Keratinocyte (primary cell): ENCODE results near the gene FCER1G. TPM values are rescaled to one million over a fixed set of nuclear protein-coding genes. Genes with fewer than 3 reads are reported as not detected.

Source experiments
- DNase-seq: peaks from one replicate; pipeline ENCODE4 v3.0.0-alpha.2; 2011; ENCODE audit warnings: low read depth, missing footprints, low spot score
- FAIRE-seq: peaks from 2 replicates; lab custom pipeline; 2011; peaks lifted over from hg19 to GRCh38; lab: Jason Lieb, UNC
- H2AFZ ChIP-seq: 2 replicates; pipeline ENCODE4 v1.6.0; 2012; ENCODE audit warnings: low read length, control low read depth, inconsistent platforms; ENCODE audit not compliant: control insufficient read depth
- H3K27ac ChIP-seq: 2 replicates; pipeline ENCODE4 v1.5.1; 2011; ENCODE audit warnings: low read length; ENCODE audit not compliant: control insufficient read depth, insufficient read depth
- H3K27me3 ChIP-seq: 3 replicates; pipeline ENCODE4 v1.6.0; 2011; ENCODE audit warnings: low read length; ENCODE audit not compliant: control insufficient read depth, insufficient read depth; ENCODE audit errors: extremely low read depth
- H3K36me3 ChIP-seq, 2 experiments: 2 replicates in 1 of 2; 3 replicates in 1 of 2; pipeline ENCODE4 v1.5.1; 2011; ENCODE audit warnings: low read length in 2 of 2, mild to moderate bottlenecking in 1 of 2; ENCODE audit not compliant: control insufficient read depth in 2 of 2, insufficient read depth in 2 of 2; ENCODE audit errors: extremely low read depth in 1 of 2
- H3K4me1 ChIP-seq: 3 replicates; pipeline ENCODE4 v1.5.1; 2011; ENCODE audit warnings: low read length; ENCODE audit not compliant: control insufficient read depth, insufficient read depth; ENCODE audit errors: extremely low read depth
- H3K4me2 ChIP-seq: 3 replicates; pipeline ENCODE4 v1.6.0; 2011; ENCODE audit warnings: low read depth, low read length; ENCODE audit not compliant: control insufficient read depth, insufficient read depth; ENCODE audit errors: extremely low read depth
- H3K4me3 ChIP-seq, 3 experiments: fragments of 200-600 bp in 1 of 3; sonication (generic) in 1 of 3; 2 replicates in 2 of 3; 3 replicates in 1 of 3; pipeline ENCODE4 v1.5.1; 2011 to 2016; ENCODE audit warnings: low read length in 3 of 3, mild to moderate bottlenecking in 3 of 3, control low read depth in 2 of 3, inconsistent platforms in 1 of 3, low read depth in 1 of 3, mixed read lengths in 1 of 3, mixed run types in 1 of 3, moderate library complexity in 1 of 3; ENCODE audit not compliant: control insufficient read depth in 2 of 3, insufficient read depth in 2 of 3; ENCODE audit errors: extremely low read depth in 1 of 3
- H3K79me2 ChIP-seq: 2 replicates; pipeline ENCODE4 v1.6.0; 2012; ENCODE audit warnings: low read length; ENCODE audit not compliant: control insufficient read depth, insufficient read depth
- H3K9ac ChIP-seq: 3 replicates; pipeline ENCODE4 v1.6.0; 2011; ENCODE audit warnings: low read length; ENCODE audit not compliant: control insufficient read depth, insufficient read depth; ENCODE audit errors: extremely low read depth
- H3K9me1 ChIP-seq: 3 replicates; pipeline ENCODE4 v1.6.0; 2011; ENCODE audit warnings: low read length; ENCODE audit not compliant: control insufficient read depth, insufficient read depth; ENCODE audit errors: extremely low read depth
- H3K9me3 ChIP-seq: 2 replicates; pipeline ENCODE4 v1.5.1; 2012; ENCODE audit warnings: low read depth, low read length; ENCODE audit not compliant: control insufficient read depth
- H4K20me1 ChIP-seq: 3 replicates; pipeline ENCODE4 v1.6.0; 2011; ENCODE audit warnings: low read length; ENCODE audit not compliant: control insufficient read depth, insufficient read depth; ENCODE audit errors: extremely low read depth
- EZH2 ChIP-seq: IDR thresholded peaks from one replicate; pipeline ENCODE4 v1.6.1; 2012; ENCODE audit warnings: inconsistent platforms, mild to moderate bottlenecking, low read length, moderate library complexity
- dilution Hi-C: fragments of 300-500 bp; cut with MboI; formaldehyde crosslinking; loops from one replicate; pipeline ENCODE4 v1.7.0; 2020; ENCODE audit warnings: low sequenced_read_pairs; ENCODE audit not compliant: extremely low pct_ligation_motif_present
- polyA plus RNA-seq, 5 experiments: library from polyadenylated mRNA; depleted of rRNA in 3 of 5; stranded (reverse) in 3 of 5; stranded (forward) in 1 of 5; unstranded in 1 of 5; fragments of >200 nt; gene quantifications; 1 replicate in 1 of 5; 2 replicates in 3 of 5; 3 replicates in 1 of 5; pipeline versions ENCODE4 v1.2.1 to v1.2.3, GENCODE V29; 2011 to 2012; ENCODE audit warnings: missing spikeins in 2 of 5, low read depth in 1 of 5, low replicate concordance in 1 of 5
- TF ChIP-seq, protein P1 (sequence below), 3 experiments: IDR thresholded peaks in 1 of 3; conservative IDR thresholded peaks in 1 of 3; optimal IDR thresholded peaks in 1 of 3; 2 replicates in 2 of 3; 3 replicates in 1 of 3; pipeline versions ENCODE3 to v1.5.1; 2011; ENCODE audit warnings: low read length in 3 of 3, mild to moderate bottlenecking in 3 of 3, moderate library complexity in 2 of 3, control low read depth in 1 of 3, inconsistent platforms in 1 of 3; ENCODE audit not compliant: insufficient read depth in 2 of 3; ENCODE audit errors: extremely low read depth in 1 of 3

The FCER1G gene
- polyA plus RNA-seq, 1 donor (not counting 4 experiments of a cell fraction or from before 2014, with no cell fraction given), result 1.2 TPM

DNA sequence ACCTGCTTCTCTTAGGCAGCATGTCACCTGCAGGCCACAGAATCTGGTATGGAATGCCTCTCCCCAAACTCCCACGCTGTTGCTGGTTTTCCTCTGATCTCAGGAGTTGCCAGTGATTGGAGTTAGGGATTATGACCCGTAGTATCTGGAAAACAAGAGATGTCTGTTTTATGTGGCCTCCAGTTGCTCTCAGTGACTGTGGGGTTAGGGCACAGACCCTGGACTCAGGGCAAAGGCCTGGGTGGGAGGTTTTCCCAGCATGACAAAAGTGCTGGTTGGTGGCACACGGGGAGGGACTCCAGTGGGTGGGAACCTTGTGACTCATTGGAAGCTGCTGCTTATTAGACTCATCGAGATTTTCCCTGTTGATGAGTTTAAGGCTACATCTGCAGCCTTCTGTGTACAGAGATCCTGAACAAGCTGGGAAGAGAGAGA is 23.0 kb downstream of the FCER1G start, which contains the start of gene NR1I3:
Gene NR1I3, minus strand, starts transcription at position 165 of the 435 bp plus-strand sequence. CDS start 1,638 bp downstream, outside the sequence.
- no peak within 1 kb of the TSS for H3K4me3 ChIP-seq
- H3K27me3 ChIP-seq, result no peaks in the 10 kb centered on the region
- H4K20me1 ChIP-seq, result no peaks in the 10 kb centered on the region
- no peaks in the 10 kb centered on the region for H3K79me2 ChIP-seq
- H3K4me1 ChIP-seq, result no peaks in the 10 kb centered on the region
- H3K36me3 ChIP-seq, result no peaks in the 10 kb centered on the region
- H3K9ac ChIP-seq, result no peak within 1 kb of the TSS
- no peak within 1 kb of the TSS for H2AFZ ChIP-seq
- DNase-seq (no peak), FAIRE-seq (peak; percentile 85)
- H3K4me2 ChIP-seq, result no peak within 1 kb of the TSS
- TF ChIP-seq, protein P1, sequence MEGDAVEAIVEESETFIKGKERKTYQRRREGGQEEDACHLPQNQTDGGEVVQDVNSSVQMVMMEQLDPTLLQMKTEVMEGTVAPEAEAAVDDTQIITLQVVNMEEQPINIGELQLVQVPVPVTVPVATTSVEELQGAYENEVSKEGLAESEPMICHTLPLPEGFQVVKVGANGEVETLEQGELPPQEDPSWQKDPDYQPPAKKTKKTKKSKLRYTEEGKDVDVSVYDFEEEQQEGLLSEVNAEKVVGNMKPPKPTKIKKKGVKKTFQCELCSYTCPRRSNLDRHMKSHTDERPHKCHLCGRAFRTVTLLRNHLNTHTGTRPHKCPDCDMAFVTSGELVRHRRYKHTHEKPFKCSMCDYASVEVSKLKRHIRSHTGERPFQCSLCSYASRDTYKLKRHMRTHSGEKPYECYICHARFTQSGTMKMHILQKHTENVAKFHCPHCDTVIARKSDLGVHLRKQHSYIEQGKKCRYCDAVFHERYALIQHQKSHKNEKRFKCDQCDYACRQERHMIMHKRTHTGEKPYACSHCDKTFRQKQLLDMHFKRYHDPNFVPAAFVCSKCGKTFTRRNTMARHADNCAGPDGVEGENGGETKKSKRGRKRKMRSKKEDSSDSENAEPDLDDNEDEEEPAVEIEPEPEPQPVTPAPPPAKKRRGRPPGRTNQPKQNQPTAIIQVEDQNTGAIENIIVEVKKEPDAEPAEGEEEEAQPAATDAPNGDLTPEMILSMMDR (optimal IDR thresholded peaks at IDR 0.05 in 1 of 3, IDR thresholded peaks at IDR 0.05 in 1 of 3, conservative IDR thresholded peaks at IDR 0.05 in 1 of 3; ENCODE audit: extremely low read depth in 1 of 3, insufficient read depth in 2 of 3, low read length in 3 of 3), result no peak
- no peak for TF ChIP-seq EZH2
- H3K9me3 ChIP-seq, result no peaks in the 10 kb centered on the region
- no peak within 1 kb of the TSS for H3K27ac ChIP-seq
- H3K9me1 ChIP-seq, result no peaks in the 10 kb centered on the region
- dilution Hi-C loops, result no loop called here

DNA sequence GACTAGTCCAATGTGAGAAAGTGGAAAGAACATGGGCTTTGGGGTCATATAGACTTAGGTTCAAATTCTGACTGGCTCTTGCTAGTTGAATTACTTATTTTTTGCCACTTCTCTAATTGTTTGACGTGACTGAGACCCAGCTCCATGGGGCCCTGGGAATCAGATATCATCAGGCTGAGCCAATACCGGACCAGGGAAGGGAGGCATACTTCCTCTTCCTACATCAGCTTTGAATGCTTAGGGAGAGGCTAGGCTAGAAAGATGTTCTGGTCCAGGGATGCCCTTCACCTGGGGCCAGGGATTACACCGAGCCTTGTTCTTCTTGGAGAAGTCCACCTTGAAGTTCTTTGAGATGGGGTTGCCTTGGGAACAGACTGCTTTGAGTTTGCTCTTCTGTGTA is 26.6 kb downstream of the FCER1G start:
- H3K27me3 ChIP-seq, result no peaks in the 10 kb centered on the region

More for the DNA sequence above, 26.6 kb downstream of the FCER1G start:
- no peak overlapping the region for H3K27ac ChIP-seq
- no peaks in the 10 kb centered on the region for H3K36me3 ChIP-seq
- H3K9ac ChIP-seq, result no peak overlapping the region
- H3K4me1 ChIP-seq, result peaks cover 7% of the 10 kb centered on the region
- H3K4me3 ChIP-seq, result no peak overlapping the region
- no peak for TF ChIP-seq EZH2
- TF ChIP-seq, protein P1 (optimal IDR thresholded peaks at IDR 0.05 in 1 of 3, IDR thresholded peaks at IDR 0.05 in 1 of 3, conservative IDR thresholded peaks at IDR 0.05 in 1 of 3; ENCODE audit: extremely low read depth in 1 of 3, insufficient read depth in 2 of 3, low read length in 3 of 3), result no peak
- H3K9me3 ChIP-seq, result no peaks in the 10 kb centered on the region
- dilution Hi-C loops, result no loop called here
- FAIRE-seq, result no peak
- no peak overlapping the region for H3K4me2 ChIP-seq
- H3K79me2 ChIP-seq, result no peaks in the 10 kb centered on the region
- H2AFZ ChIP-seq, result no peak overlapping the region
- H3K9me1 ChIP-seq, result no peaks in the 10 kb centered on the region
- DNase-seq, result no peak
- no peaks in the 10 kb centered on the region for H4K20me1 ChIP-seq
